HFF-Myc (cell line): ENCODE results near the gene PRKCE.
A peak's percentile ranks its signal among the peaks of the same experiment; 100 is the strongest.

ENCODE experiments used
- DNase-seq: peaks from one replicate; pipeline ENCODE4 v3.0.0-alpha.2; 2011; ENCODE audit warnings: low read depth; ENCODE audit errors: extremely low read depth
- H3K4me3 ChIP-seq: replicated peaks from 2 replicates; pipeline ENCODE4 v1.5.1; 2011; ENCODE audit warnings: low read depth, mild to moderate bottlenecking, control low read depth, low read length
- TF ChIP-seq, protein P1 (sequence below): IDR thresholded peaks from 2 replicates; pipeline ENCODE4 v1.5.1; 2012; ENCODE audit warnings: mild to moderate bottlenecking, low read depth, low read length, control low read depth; ENCODE audit errors: missing control alignments

Gene PRKCE

DNA sequence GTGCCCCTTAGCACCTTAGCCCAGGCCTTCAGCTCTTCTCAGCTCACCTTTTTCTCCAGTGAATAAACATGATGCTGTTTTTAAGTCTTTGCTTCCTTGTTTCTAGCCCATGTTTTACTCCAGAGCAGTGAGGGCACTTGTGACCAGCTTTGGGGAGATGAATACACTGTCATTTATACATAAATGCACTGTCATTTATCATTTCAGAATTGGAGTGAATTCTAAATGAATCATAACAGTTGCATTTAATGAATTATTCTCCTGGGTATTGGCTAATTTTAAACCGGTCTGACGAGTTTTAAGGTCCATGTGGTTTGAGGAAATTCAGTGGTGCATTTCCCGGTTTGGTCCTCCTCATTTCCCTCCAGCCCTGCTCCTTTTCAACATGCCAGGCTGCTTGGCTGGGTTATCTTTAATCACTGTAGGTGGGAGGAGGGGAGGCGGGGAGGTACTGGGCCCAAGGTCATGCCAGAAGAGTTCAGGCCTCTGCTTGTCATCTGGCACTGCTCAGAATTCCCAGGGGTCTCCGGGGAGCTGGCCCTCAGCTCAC is 23.9 kb downstream of the PRKCE start:
- TF ChIP-seq, protein P1, sequence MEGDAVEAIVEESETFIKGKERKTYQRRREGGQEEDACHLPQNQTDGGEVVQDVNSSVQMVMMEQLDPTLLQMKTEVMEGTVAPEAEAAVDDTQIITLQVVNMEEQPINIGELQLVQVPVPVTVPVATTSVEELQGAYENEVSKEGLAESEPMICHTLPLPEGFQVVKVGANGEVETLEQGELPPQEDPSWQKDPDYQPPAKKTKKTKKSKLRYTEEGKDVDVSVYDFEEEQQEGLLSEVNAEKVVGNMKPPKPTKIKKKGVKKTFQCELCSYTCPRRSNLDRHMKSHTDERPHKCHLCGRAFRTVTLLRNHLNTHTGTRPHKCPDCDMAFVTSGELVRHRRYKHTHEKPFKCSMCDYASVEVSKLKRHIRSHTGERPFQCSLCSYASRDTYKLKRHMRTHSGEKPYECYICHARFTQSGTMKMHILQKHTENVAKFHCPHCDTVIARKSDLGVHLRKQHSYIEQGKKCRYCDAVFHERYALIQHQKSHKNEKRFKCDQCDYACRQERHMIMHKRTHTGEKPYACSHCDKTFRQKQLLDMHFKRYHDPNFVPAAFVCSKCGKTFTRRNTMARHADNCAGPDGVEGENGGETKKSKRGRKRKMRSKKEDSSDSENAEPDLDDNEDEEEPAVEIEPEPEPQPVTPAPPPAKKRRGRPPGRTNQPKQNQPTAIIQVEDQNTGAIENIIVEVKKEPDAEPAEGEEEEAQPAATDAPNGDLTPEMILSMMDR = no peak
- H3K4me3 ChIP-seq = no peak overlapping the region
- no peak for DNase-seq

DNA sequence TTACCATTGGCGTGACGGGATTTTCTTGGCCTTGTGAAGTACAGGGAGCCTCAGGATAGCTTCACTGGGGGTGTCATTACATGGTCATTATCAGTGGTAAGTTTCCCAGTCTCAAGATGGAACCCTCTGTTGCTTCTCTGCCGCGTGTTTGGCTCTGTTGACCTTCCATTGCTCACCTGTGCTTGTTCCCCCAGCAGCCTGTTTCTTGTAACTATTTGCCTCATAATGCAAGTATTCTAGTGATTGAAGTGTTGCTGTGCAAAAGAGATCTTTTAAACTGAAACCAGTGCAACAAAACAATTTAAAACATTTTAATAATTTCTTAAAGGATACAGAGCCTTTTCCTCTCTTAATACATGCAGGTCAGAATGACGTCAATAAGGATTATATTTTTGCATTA is 24.6 kb downstream of the PRKCE start:
- no peak for DNase-seq
- no peak overlapping the region for H3K4me3 ChIP-seq

DNA sequence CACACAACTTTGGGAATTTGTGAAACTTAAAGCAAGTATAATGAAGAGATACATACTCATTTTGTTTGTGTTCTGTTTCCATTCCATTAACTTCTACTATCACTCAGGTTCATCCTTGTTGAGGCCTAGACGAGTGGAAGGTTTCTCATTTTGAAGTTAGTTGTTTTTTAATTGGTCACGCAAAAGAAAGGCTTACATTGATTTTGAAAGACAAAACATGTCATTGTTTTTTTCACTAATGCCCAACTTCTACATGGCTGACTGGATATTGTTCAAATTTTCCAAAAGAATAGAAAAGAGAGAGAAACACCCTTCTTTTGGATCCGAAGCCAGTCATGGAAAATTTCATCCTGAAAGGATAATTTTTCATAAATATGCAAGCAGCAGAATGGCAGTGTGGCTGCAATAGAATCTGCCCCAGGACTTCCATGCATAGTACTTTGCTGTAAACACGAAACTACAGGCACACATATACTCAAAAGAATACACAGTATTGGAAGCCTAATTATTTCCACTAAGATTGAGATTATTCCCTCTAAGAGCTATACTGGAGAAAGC is 27.4 kb downstream of the PRKCE start:
- no peak for DNase-seq
- TF ChIP-seq, protein P1 = no peak
- no peak overlapping the region for H3K4me3 ChIP-seq

More for the DNA sequence above, 24.6 kb downstream of the PRKCE start:
- TF ChIP-seq, protein P1 = no peak

DNA sequence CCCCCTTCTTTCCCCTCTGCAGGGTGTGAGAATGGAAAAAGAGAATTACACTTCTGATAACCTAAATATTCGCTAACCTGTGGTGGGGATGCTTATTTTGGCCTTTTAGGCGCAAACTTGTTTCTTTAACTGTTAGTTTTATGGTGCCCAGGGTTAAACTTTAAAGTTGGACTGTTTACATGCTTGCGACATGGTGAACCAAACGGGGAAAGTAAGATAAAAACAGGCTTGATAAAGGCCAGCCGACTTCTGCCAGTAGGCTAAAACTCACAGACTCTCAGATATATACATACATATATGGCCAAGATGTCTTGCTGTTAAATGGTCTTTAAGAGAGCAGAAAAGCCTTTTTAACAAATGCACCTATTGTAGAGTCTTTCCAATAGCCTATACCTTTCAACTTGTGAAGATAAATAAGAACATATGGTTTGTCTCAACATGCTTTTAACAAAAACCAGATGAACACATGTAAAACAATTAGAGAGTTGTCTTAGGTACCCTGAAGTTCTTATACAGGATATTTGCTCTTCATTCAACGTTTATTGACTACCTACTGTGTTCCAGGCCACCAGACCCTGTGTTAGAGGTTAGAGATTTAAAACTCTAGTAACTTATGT is 29.0 kb downstream of the PRKCE start:
- no peak overlapping the region for H3K4me3 ChIP-seq
- TF ChIP-seq, protein P1 = no peak

DNA sequence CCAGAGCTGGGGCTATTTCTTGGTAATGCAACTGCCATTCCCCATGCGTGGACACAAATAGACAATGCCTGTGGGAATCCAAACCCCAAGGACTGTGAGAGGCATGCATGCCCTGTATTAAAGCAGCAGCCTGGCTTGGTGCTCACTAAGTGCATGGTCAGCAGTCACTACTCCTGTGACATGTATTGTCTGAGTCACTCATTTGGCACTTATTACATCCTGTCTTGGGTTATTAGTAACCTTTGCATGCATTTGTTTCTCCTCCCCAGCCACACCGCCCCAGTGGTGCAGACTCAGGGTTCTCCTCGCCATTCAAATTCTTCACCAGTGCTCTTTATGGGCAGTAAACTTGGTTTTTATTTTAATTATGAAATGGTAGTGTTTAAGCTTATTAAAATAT is 30.2 kb downstream of the PRKCE start:
- no peak overlapping the region for H3K4me3 ChIP-seq
- DNase-seq = peak; percentile 68
- TF ChIP-seq, protein P1 = no peak

More for the DNA sequence above, 29.0 kb downstream of the PRKCE start:
- DNase-seq = no peak

DNA sequence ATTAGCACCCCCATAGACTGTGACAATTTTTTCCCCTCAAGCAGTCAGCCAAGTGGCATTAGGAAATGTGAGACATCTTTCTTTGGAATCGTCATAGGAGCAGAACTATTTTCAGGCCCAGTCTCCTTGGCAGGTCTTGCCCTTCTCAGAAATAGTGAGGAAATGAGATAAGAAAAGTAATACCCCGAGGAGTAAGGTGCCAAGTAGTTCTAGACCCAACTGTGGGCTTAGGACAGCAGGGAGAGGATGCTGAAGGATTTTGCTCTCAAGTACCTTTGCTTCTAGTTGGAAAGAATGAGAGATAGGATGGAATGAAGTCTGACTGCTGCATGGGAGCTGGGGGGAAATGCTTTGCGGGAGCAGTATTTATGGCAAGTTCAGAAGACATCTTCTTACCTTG is 31.8 kb downstream of the PRKCE start:
- no peak overlapping the region for H3K4me3 ChIP-seq
- TF ChIP-seq, protein P1 = no peak
- DNase-seq = no peak
